ENCODE data around the gene TAS2R40. TPM values are rescaled to one million over a fixed set of nuclear protein-coding genes. Genes with fewer than 3 reads are reported as not detected.

TAS2R40 gene
- polyA plus RNA-seq, 1 of the 3 experiments (the other 2 are of a cell fraction) = not detected

- CTCF ChIA-PET = interaction anchor here (1.7 to 5.5 kb wide), 6 partner anchors 8 to 234 kb away, joined by 3 to 125 read pairs (median 8); no protein-coding TSS in a partner anchor
- H3K4me1 ChIP-seq (ENCODE audit: control insufficient read depth in 1 of 2, insufficient read depth in 2 of 2, low read depth in 1 of 2, low read length in 1 of 2) = peaks cover 0 to 7% of the 10 kb centered on the region in 2 experiments; a peak in 2 of 4 replicates
- no peaks in the 10 kb centered on the region for H3K9me2 ChIP-seq
- no peaks in the 10 kb centered on the region for H4K20me1 ChIP-seq (ENCODE audit: insufficient read depth)
- no peaks in the 10 kb centered on the region for H3K27me3 ChIP-seq (ENCODE audit: insufficient read depth)
- H3K4me2 ChIP-seq = no peak overlapping the region
- WGBS (ENCODE audit: low lambda C conversion rate) = 78% methylated on average over 11 of the region's 11 CpGs
- no peaks in the 10 kb centered on the region for H3K79me2 ChIP-seq (ENCODE audit: insufficient read depth)
- H3F3A ChIP-seq (replicated peaks; ENCODE audit: insufficient read depth) = peaks cover 6% of the 10 kb centered on the region
- no peak overlapping the region for H2AFZ ChIP-seq (ENCODE audit: low read depth)
- H3K36me3 ChIP-seq (replicated peaks in 1 of 2; ENCODE audit: control insufficient read depth in 1 of 2, insufficient read depth in 2 of 2, low read length in 1 of 2) = no peaks in the 10 kb centered on the region
- H3K9ac ChIP-seq = no peak overlapping the region
- POLR2A ChIA-PET = no interaction called here
- H3K9me3 ChIP-seq = peaks cover 1% of the 10 kb centered on the region
- no peak overlapping the region for H3K4me3 ChIP-seq (ENCODE audit: low read depth in 2 of 2, low read length in 1 of 2)
- no peak for DNase-seq
- TF ChIP-seq FOSL2 (IDR thresholded peaks at IDR 0.05; ENCODE audit: borderline replicate concordance, low read depth) = no peak
- no peak for TF ChIP-seq JUND (IDR thresholded peaks at IDR 0.05)
- no peak for TF ChIP-seq TEAD4 (IDR thresholded peaks at IDR 0.05; ENCODE audit: borderline replicate concordance, insufficient read depth)
- no peak for TF ChIP-seq RFX5 (IDR thresholded peaks at IDR 0.05; ENCODE audit: low read length)
- TF ChIP-seq USF2 (IDR thresholded peaks at IDR 0.05; ENCODE audit: borderline replicate concordance, low read depth, low read length) = no peak
- no peak for TF ChIP-seq CHD2 (IDR thresholded peaks at IDR 0.05; ENCODE audit: low read length, partially characterized antibody)
- TF ChIP-seq YY1 (IDR thresholded peaks at IDR 0.05; ENCODE audit: low read depth) = no peak
- TF ChIP-seq NRF1 (IDR thresholded peaks at IDR 0.05; ENCODE audit: low read depth, low read length) = no peak
- TF ChIP-seq RAD21 (IDR thresholded peaks at IDR 0.05; ENCODE audit: low read length) = no peak
- no peak for TF ChIP-seq GABPA (IDR thresholded peaks at IDR 0.05; ENCODE audit: low read depth)
- no peak for TF ChIP-seq EP300 (IDR thresholded peaks at IDR 0.05; ENCODE audit: borderline replicate concordance in 1 of 2, low read depth in 1 of 2, low read length in 1 of 2)
- no peak for TF ChIP-seq FOXJ3 (CRISPR knock-in tag; IDR thresholded peaks at IDR 0.05)
- no peak for TF ChIP-seq EZH2phosphoT487 (IDR thresholded peaks at IDR 0.05; ENCODE audit: borderline replicate concordance, low read depth)
- TF ChIP-seq CTCF (IDR thresholded peaks at IDR 0.05) = no peak
- TF ChIP-seq SMC3 (IDR thresholded peaks at IDR 0.05; ENCODE audit: low read depth, low read length) = no peak
- no peak for TF ChIP-seq RCOR1 (IDR thresholded peaks at IDR 0.05; ENCODE audit: low read length)
- no peak overlapping the region for H3K27ac ChIP-seq (ENCODE audit: low read depth in 2 of 2, low read length in 1 of 2)
Measured at GRCh38 chr7:143242306-143242705, 20.5 kb downstream of the TAS2R40 start.

- H3K27me3 ChIP-seq (ENCODE audit: insufficient read depth) = no peaks in the 10 kb centered on the region
- no peak for DNase-seq
- no peak overlapping the region for H3K27ac ChIP-seq (ENCODE audit: low read depth in 2 of 2, low read length in 1 of 2)
- no peaks in the 10 kb centered on the region for H4K20me1 ChIP-seq (ENCODE audit: insufficient read depth)
- no peak overlapping the region for H3K4me3 ChIP-seq (ENCODE audit: low read depth in 2 of 2, low read length in 1 of 2)
- no peak overlapping the region for H2AFZ ChIP-seq (ENCODE audit: low read depth)
- ChIA-PET POLR2A (interaction anchor here (0.6 kb wide), 1 partner anchor 93 kb away, joined by 5 read pairs; no protein-coding TSS in a partner anchor), CTCF (interaction anchor here (0.7 to 5.5 kb wide), 7 partner anchors 28 to 235 kb away, joined by 3 to 125 read pairs (median 5); no protein-coding TSS in a partner anchor)
- H3K36me3 ChIP-seq (replicated peaks in 1 of 2; ENCODE audit: control insufficient read depth in 1 of 2, insufficient read depth in 2 of 2, low read length in 1 of 2) = no peaks in the 10 kb centered on the region
- no peaks in the 10 kb centered on the region for H3K79me2 ChIP-seq (ENCODE audit: insufficient read depth)
- peaks cover 0 to 7% of the 10 kb centered on the region in 2 experiments; a peak in 2 of 4 replicates for H3K4me1 ChIP-seq (ENCODE audit: control insufficient read depth in 1 of 2, insufficient read depth in 2 of 2, low read depth in 1 of 2, low read length in 1 of 2)
- H3K9me2 ChIP-seq = no peaks in the 10 kb centered on the region
- H3K9ac ChIP-seq = no peak overlapping the region
- H3F3A ChIP-seq (replicated peaks; ENCODE audit: insufficient read depth) = peaks cover 6% of the 10 kb centered on the region
- no peaks in the 10 kb centered on the region for H3K9me3 ChIP-seq
- 56% methylated on average over 7 of the region's 7 CpGs for WGBS (ENCODE audit: low lambda C conversion rate)
- no peak overlapping the region for H3K4me2 ChIP-seq
- TF ChIP-seq MXI1 (IDR thresholded peaks at IDR 0.05; ENCODE audit: low read depth, low read length) (no peak), NFIC (IDR thresholded peaks at IDR 0.05; ENCODE audit: borderline replicate concordance) (no peak), GABPA (IDR thresholded peaks at IDR 0.05; ENCODE audit: low read depth) (no peak), YY1 (IDR thresholded peaks at IDR 0.05; ENCODE audit: low read depth) (no peak), RAD21 (IDR thresholded peaks at IDR 0.05; ENCODE audit: low read length) (no peak), RCOR1 (IDR thresholded peaks at IDR 0.05; ENCODE audit: low read length) (no peak), RXRA (IDR thresholded peaks at IDR 0.05; ENCODE audit: borderline replicate concordance, low read depth) (no peak), RFX5 (IDR thresholded peaks at IDR 0.05; ENCODE audit: low read length) (no peak), USF2 (IDR thresholded peaks at IDR 0.05; ENCODE audit: borderline replicate concordance, low read depth, low read length) (no peak), EZH2phosphoT487 (IDR thresholded peaks at IDR 0.05; ENCODE audit: borderline replicate concordance, low read depth) (no peak), FOSL2 (IDR thresholded peaks at IDR 0.05; ENCODE audit: borderline replicate concordance, low read depth) (no peak), CHD2 (IDR thresholded peaks at IDR 0.05; ENCODE audit: low read length, partially characterized antibody) (no peak), FOXM1 (IDR thresholded peaks at IDR 0.05; ENCODE audit: low read depth) (no peak), SMC3 (IDR thresholded peaks at IDR 0.05; ENCODE audit: low read depth, low read length) (no peak)
Measured at GRCh38 chr7:143243111-143243510, 21.3 kb downstream of the TAS2R40 start.

Data from SK-N-SH (cell line).